Caki2 (cell line): ENCODE measurements around the gene PCDHB13. TPM values are rescaled to one million over a fixed set of nuclear protein-coding genes. Genes with fewer than 3 reads are reported as not detected.
"Not testable (repeated sequence)": the region's sequence is repeated elsewhere in the genome, so short reads cannot be mapped to it uniquely, and the experiment has no call there.

ENCODE experiments used
- DNase-seq: peaks from one replicate; pipeline ENCODE4 v3.0.0-alpha.2; 2015; ENCODE audit warnings: low read depth
- in situ Hi-C: cut with HindIII; loops from 2 replicates; pipeline ENCODE4 v1.10.0; 2016; ENCODE audit warnings: low sequenced_read_pairs, low pct_unique_long_range_greater_than_20kb, mixed read lengths
- total RNA-seq: library from RNA; depleted of rRNA; stranded (reverse); fragments of >200 nt; shearing (Covaris generic); gene quantifications from 2 replicates; pipeline ENCODE4 v1.2.3, GENCODE V29; 2014; ENCODE audit warnings: low replicate concordance; rRNA removed

Gene PCDHB13
- total RNA-seq = 0.44 and 0.93 TPM in 2 replicates

DNA sequence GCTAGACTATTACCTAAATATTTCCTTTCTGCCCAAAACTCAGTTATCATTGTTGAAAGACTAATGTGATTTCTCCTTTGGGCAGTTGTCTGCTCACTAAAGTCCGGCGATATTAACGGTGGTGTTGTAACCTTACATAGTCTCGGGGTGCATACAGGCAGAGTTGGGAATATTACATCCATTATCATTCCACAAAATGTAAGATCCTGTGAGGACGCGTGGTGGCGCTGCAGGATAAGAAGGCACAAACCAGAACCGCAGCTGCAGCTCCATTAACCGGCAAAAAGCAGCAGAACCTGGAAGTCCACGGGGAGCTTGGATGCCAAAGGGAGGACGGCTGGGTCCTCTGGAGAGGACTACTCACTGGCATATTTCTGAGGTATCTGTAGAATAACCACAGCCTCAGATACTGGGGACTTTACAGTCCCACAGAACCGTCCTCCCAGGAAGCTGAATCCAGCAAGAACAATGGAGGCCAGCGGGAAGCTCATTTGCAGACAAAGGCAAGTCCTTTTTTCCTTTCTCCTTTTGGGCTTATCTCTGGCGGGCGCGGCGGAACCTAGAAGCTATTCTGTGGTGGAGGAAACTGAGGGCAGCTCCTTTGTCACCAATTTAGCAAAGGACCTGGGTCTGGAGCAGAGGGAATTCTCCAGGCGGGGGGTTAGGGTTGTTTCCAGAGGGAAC lies at the start of gene PCDHB13:
Gene PCDHB13 (plus strand): TSS at position 264 of the 684 bp plus-strand sequence. CDS start 205 bp downstream, at position 469.
- peak; percentile 6 for DNase-seq
- in situ Hi-C loops = not testable (repeated sequence)

GRCh38 chr5:141172381-141173204 lies 41.1 kb upstream of the PCDHB13 start, which contains the start of gene PCDHB7:
PCDHB7 (plus strand) TSS chr5:141172644; CDS start chr5:141172836, 192 bp downstream.
- peak; percentile 35 for DNase-seq
- in situ Hi-C loops = no loop called here

GRCh38 chr5:141174291-141175104 lies 39.2 kb upstream of the PCDHB13 start:
- DNase-seq, in situ Hi-C loops: not testable (repeated sequence)

- in situ Hi-C loops = no loop called here
- DNase-seq = no peak
Measured at GRCh38 chr5:141175933-141176332, 37.8 kb upstream of the PCDHB13 start.

GRCh38 chr5:141177577-141178191 lies 36.0 kb upstream of the PCDHB13 start, which contains the start of gene PCDHB8:
PCDHB8 (plus strand) TSS chr5:141177790; CDS start chr5:141178035, 245 bp downstream.
- peak; percentile 6 for DNase-seq
- in situ Hi-C loops = not testable (repeated sequence)

DNA sequence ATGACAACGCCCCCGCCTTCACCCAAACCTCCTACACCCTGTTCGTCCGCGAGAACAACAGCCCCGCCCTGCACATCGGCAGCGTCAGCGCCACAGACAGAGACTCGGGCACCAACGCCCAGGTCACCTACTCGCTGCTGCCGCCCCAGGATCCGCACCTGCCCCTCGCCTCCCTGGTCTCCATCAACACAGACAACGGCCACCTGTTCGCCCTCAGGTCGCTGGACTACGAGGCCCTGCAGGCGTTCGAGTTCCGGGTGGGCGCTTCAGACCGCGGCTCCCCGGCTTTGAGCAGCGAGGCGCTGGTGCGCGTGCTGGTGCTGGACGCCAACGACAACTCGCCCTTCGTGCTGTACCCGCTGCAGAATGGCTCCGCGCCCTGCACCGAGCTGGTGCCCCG lies 34.3 kb upstream of the PCDHB13 start:
- in situ Hi-C loops, DNase-seq: not testable (repeated sequence)

- DNase-seq, in situ Hi-C loops: not testable (repeated sequence)
Measured at GRCh38 chr5:141179876-141180275, 33.8 kb upstream of the PCDHB13 start.

GRCh38 chr5:141180313-141180712 lies 33.4 kb upstream of the PCDHB13 start:
- in situ Hi-C loops = no loop called here
- no peak for DNase-seq

- in situ Hi-C loops = no loop called here
Measured at GRCh38 chr5:141182248-141182647, 31.5 kb upstream of the PCDHB13 start, which contains the start of gene PCDHB16. PCDHB16 (plus strand) TSS chr5:141182387; CDS start chr5:141182560, 173 bp downstream.

DNA sequence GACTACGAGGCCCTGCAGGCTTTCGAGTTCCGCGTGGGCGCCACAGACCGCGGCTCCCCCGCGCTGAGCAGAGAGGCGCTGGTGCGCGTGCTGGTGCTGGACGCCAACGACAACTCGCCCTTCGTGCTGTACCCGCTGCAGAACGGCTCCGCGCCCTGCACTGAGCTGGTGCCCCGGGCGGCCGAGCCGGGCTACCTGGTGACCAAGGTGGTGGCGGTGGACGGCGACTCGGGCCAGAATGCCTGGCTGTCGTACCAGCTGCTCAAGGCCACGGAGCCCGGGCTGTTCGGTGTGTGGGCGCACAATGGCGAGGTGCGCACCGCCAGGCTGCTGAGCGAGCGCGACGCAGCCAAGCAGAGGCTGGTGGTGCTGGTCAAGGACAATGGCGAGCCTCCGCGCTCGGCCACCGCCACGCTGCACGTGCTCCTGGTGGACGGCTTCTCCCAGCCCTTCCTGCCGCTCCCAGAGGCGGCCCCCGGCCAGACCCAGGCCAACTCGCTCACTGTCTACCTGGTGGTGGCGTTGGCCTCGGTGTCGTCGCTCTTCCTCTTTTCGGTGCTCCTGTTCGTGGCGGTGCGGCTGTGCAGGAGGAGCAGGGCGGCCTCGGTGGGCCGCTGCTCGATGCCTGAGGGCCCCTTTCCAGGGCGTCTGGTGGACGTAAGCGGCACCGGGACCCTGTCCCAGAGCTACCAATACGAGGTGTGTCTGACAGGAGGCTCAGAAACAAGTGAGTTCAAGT lies 29.4 kb upstream of the PCDHB13 start:
- in situ Hi-C loops, DNase-seq: not testable (repeated sequence)

More at GRCh38 chr5:141182248-141182647, 31.5 kb upstream of the PCDHB13 start, which contains the start of gene PCDHB16:
- DNase-seq = peak; percentile 50

GRCh38 chr5:141186897-141187512 lies 26.7 kb upstream of the PCDHB13 start, which contains the start of gene PCDHB9:
PCDHB9 (plus strand) TSS chr5:141187161; CDS start chr5:141187319, 158 bp downstream.
- in situ Hi-C loops = no loop called here
- DNase-seq = peak; percentile 5

- in situ Hi-C loops, DNase-seq: not testable (repeated sequence)
Measured at GRCh38 chr5:141188682-141189081, 25.0 kb upstream of the PCDHB13 start.

GRCh38 chr5:141189131-141189530 lies 24.6 kb upstream of the PCDHB13 start:
- in situ Hi-C loops = not testable (repeated sequence)

DNA sequence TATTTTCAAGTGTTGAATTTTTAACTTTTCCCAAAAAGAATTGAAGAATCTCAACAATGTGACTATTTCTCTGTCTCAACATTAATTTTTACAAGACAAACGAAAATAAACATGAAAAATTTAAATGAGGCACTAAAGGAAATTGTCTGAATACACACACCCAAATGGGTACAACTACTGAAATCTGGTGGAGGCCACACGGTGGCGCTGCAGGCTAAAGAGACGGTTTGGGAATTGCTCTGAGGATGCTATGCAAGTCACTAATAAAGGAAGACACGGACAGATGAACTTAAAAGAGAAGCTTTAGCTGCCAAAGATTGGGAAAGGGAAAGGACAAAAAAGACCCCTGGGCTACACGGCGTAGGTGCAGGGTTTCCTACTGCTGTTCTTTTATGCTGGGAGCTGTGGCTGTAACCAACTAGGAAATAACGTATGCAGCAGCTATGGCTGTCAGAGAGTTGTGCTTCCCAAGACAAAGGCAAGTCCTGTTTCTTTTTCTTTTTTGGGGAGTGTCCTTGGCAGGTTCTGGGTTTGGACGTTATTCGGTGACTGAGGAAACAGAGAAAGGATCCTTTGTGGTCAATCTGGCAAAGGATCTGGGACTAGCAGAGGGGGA lies 21.5 kb upstream of the PCDHB13 start, which contains the start of gene PCDHB10:
Gene PCDHB10 (plus strand): TSS at position 244 of the 616 bp plus-strand sequence. CDS start 200 bp downstream, at position 444.
- in situ Hi-C loops = no loop called here
- peak; percentile 53 for DNase-seq

More at GRCh38 chr5:141189131-141189530, 24.6 kb upstream of the PCDHB13 start:
- DNase-seq = not testable (repeated sequence)

GRCh38 chr5:141194332-141194731 lies 19.4 kb upstream of the PCDHB13 start:
- in situ Hi-C loops = not testable (repeated sequence)

DNA sequence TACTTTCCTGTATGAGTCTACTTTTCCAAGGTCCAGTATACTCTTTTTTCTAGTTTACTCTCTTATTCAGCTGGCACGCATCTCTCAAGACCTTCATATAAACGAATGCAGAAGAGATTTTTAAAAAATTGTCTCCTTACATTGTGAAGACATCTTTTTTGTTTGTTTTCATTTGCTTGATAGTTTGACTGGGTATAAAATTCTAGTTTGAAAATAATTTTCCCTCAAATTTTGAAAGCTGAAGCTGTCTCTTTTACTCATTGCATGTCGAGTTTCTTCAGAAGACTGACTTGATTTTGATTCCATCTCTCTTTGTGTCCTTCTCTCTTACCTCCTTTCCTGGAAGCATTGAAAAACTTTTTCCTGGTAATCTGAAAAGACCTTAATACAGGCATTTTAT lies 17.4 kb upstream of the PCDHB13 start:
- in situ Hi-C loops = no loop called here
- DNase-seq = no peak

More at GRCh38 chr5:141194332-141194731, 19.4 kb upstream of the PCDHB13 start:
- DNase-seq = not testable (repeated sequence)
